Caco-2 (cell line): ENCODE data around the gene YBX2. TPM values are rescaled to one million over a fixed set of nuclear protein-coding genes. Genes with fewer than 3 reads are reported as not detected.

Source experiments
- BruUV-seq: library from RNA; stranded (reverse); fragments of 400-500 nt; replicated peaks from 2 replicates; lab custom pipeline; 2021; lab: Mats Ljungman, UMichigan
- CTCF ChIA-PET: fragments of 300-600 bp; sonication (Branson Sonifier 250); formaldehyde crosslinking; loops from one replicate; lab custom pipeline; 2022; ENCODE audit warnings: antibody characterized with exemption; lab: Charles Lee
- POLR2A ChIA-PET: fragments of 300-600 bp; sonication (Branson Sonifier 250); formaldehyde crosslinking; loops from one replicate; lab custom pipeline; 2022; ENCODE audit warnings: antibody characterized with exemption; lab: Charles Lee
- DNase-seq, 2 experiments: peaks; one replicate each; pipeline versions ENCODE4 v3.0.0 to v3.0.0-alpha.2; 2020 to 2022
- H3K27me3 ChIP-seq: replicated peaks from 2 replicates; pipeline ENCODE4 v1.6.0; 2011; ENCODE audit warnings: low read length; ENCODE audit not compliant: control insufficient read depth, insufficient read depth
- H3K36me3 ChIP-seq: 2 replicates; pipeline ENCODE4 v1.5.1; 2011; ENCODE audit warnings: low read length; ENCODE audit not compliant: control insufficient read depth, insufficient read depth
- H3K4me1 ChIP-seq: fragments of 250-450 bp; sonication (Bioruptor Pico); 2 replicates; pipeline ENCODE4 v1.5.1; 2020; ENCODE audit warnings: mild to moderate bottlenecking
- H3K4me3 ChIP-seq: 2 replicates; pipeline ENCODE4 v1.5.1; 2011; ENCODE audit warnings: low read depth, mild to moderate bottlenecking, control low read depth, low read length
- H3K9me3 ChIP-seq: fragments of 250-450 bp; sonication (Bioruptor Pico); 2 replicates; pipeline ENCODE4 v1.5.1; 2020; ENCODE audit warnings: mild to moderate bottlenecking, moderate library complexity
- H3K27ac Mint-ChIP-seq: one replicate; pipeline ENCODE4 v1.8.0; 2022; ENCODE audit warnings: mixed read lengths; ENCODE audit not compliant: unreplicated experiment
- H3K27me3 Mint-ChIP-seq: one replicate; pipeline ENCODE4 v1.8.0; 2022; ENCODE audit warnings: mixed read lengths; ENCODE audit not compliant: insufficient read depth, unreplicated experiment
- H3K36me3 Mint-ChIP-seq: one replicate; pipeline ENCODE4 v1.8.0; 2022; ENCODE audit warnings: mild to moderate bottlenecking, mixed read lengths; ENCODE audit not compliant: insufficient read depth, unreplicated experiment
- H3K4me1 Mint-ChIP-seq: one replicate; pipeline ENCODE4 v1.8.0; 2022; ENCODE audit warnings: low read depth, mixed read lengths; ENCODE audit not compliant: unreplicated experiment
- H3K4me3 Mint-ChIP-seq: one replicate; pipeline ENCODE4 v1.8.0; 2022; ENCODE audit warnings: mild to moderate bottlenecking, moderate library complexity, mixed read lengths; ENCODE audit not compliant: unreplicated experiment
- H3K9me3 Mint-ChIP-seq: one replicate; pipeline ENCODE4 v1.8.0; 2022; ENCODE audit warnings: mixed read lengths; ENCODE audit not compliant: unreplicated experiment
- intact Hi-C: fragments of 100-400 bp; cut with micrococcal nuclease; formaldehyde crosslinking; loops from one replicate; pipeline ENCODE4 v1.10.0; 2022; ENCODE audit not compliant: unreplicated experiment
- total RNA-seq: library from RNA; stranded (reverse); gene quantifications from 2 replicates; pipeline ENCODE4 v1.2.3, GENCODE V29; 2022
- TF ChIP-seq, protein P1 (sequence below), 2 experiments: fragments of 200-600 bp in 1 of 2; IDR thresholded peaks; 1 replicate in 1 of 2; 2 replicates in 1 of 2; pipeline versions ENCODE4 v1.5.1 to v1.8.0; 2011 to 2022; ENCODE audit warnings: antibody characterized with exemption in 1 of 2, control low read depth in 1 of 2, inconsistent platforms in 1 of 2, low read depth in 1 of 2, low read length in 1 of 2, mild to moderate bottlenecking in 1 of 2, moderate library complexity in 1 of 2; ENCODE audit not compliant: insufficient read depth in 1 of 2, severe bottlenecking in 1 of 2, unreplicated experiment in 1 of 2

Gene YBX2
- total RNA-seq, 1 experiment from 2014 or later, result 27.6 TPM

DNA sequence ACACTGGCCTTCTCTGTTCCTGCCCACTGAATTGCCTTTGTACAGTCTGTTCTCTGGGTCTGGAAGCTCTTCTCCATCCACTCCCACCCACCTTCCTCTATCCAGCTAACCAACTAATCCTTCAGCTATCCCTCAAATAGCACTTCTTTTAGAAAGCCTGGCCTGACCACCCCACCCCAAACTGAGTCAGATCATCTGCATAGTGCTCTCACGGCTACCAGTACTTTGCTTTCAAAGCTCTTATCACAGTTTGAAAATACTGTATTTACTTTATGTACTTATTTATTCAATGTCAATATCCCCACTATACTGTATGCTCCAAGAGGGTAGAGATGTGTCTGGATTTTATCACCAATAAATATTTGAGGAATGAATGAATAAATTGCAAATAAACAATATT lies 27.7 kb downstream of the YBX2 start:
- Mint-ChIP-seq H3K9me3 (no peaks in the 10 kb centered on the region), H3K4me1 (peaks cover 9% of the 10 kb centered on the region), H3K27me3 (no peaks in the 10 kb centered on the region), H3K4me3 (no peak overlapping the region), H3K27ac (no peak overlapping the region), H3K36me3 (peaks cover 21% of the 10 kb centered on the region)
- intact Hi-C loops, result no loop called here
- ChIA-PET CTCF (interaction anchor here (0.8 kb wide), 1 partner anchor 221 kb away, joined by 3 read pairs; no protein-coding TSS in a partner anchor), POLR2A (no interaction called here)
- Histone ChIP-seq H3K4me3 (no peak overlapping the region), H3K4me1 (peaks cover 5% of the 10 kb centered on the region; the same call in 1 of the 2 replicates), H3K36me3 (no peaks in the 10 kb centered on the region), H3K27me3 (no peaks in the 10 kb centered on the region), H3K9me3 (no peaks in the 10 kb centered on the region)
- BruUV-seq, result no TSS peak
- TF ChIP-seq, protein P1, sequence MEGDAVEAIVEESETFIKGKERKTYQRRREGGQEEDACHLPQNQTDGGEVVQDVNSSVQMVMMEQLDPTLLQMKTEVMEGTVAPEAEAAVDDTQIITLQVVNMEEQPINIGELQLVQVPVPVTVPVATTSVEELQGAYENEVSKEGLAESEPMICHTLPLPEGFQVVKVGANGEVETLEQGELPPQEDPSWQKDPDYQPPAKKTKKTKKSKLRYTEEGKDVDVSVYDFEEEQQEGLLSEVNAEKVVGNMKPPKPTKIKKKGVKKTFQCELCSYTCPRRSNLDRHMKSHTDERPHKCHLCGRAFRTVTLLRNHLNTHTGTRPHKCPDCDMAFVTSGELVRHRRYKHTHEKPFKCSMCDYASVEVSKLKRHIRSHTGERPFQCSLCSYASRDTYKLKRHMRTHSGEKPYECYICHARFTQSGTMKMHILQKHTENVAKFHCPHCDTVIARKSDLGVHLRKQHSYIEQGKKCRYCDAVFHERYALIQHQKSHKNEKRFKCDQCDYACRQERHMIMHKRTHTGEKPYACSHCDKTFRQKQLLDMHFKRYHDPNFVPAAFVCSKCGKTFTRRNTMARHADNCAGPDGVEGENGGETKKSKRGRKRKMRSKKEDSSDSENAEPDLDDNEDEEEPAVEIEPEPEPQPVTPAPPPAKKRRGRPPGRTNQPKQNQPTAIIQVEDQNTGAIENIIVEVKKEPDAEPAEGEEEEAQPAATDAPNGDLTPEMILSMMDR (IDR thresholded peaks at IDR 0.05; ENCODE audit: insufficient read depth in 1 of 2, low read depth in 1 of 2, low read length in 1 of 2, severe bottlenecking in 1 of 2, unreplicated experiment in 1 of 2), result no peak
- no peak for DNase-seq

DNA sequence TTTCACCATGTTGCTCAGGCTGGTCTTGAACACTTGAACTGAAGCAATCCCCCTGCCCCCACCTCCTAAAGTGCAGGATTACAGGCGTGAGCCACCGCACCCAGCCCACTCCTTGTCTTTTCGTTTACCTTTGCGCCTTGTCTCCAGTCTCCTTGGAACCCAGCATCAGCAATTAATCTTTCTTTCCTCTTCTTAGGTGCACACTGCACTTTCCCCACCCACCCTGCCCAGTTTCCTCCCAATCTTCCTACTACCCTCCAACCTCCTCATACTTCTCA lies 30.7 kb downstream of the YBX2 start:
- CTCF ChIA-PET, result no interaction called here
- Histone ChIP-seq H3K4me1 (peaks cover 25% of the 10 kb centered on the region), H3K36me3 (peaks cover 2% of the 10 kb centered on the region), H3K4me3 (peak overlapping the region; percentile 61), H3K9me3 (no peaks in the 10 kb centered on the region), H3K27me3 (no peaks in the 10 kb centered on the region)
- H3K9me3 Mint-ChIP-seq, result no peaks in the 10 kb centered on the region
- peaks cover 50% of the 10 kb centered on the region for H3K36me3 Mint-ChIP-seq
- POLR2A ChIA-PET, result interaction anchor here (0.7 kb wide), 2 partner anchors 130 to 358 kb away, joined by 5 to 7 read pairs; partner anchors contain the start of gene PLSCR3
- no TSS peak for BruUV-seq
- no peaks in the 10 kb centered on the region for H3K27me3 Mint-ChIP-seq
- peak overlapping the region; percentile 99 for H3K4me3 Mint-ChIP-seq
- intact Hi-C loops, result no loop called here
- H3K4me1 Mint-ChIP-seq, result peaks cover 9% of the 10 kb centered on the region
- TF ChIP-seq, protein P1 (IDR thresholded peaks at IDR 0.05; ENCODE audit: insufficient read depth in 1 of 2, low read depth in 1 of 2, low read length in 1 of 2, severe bottlenecking in 1 of 2, unreplicated experiment in 1 of 2), result no peak
- peak overlapping the region; percentile 97 for H3K27ac Mint-ChIP-seq
- DNase-seq, result no peak

DNA sequence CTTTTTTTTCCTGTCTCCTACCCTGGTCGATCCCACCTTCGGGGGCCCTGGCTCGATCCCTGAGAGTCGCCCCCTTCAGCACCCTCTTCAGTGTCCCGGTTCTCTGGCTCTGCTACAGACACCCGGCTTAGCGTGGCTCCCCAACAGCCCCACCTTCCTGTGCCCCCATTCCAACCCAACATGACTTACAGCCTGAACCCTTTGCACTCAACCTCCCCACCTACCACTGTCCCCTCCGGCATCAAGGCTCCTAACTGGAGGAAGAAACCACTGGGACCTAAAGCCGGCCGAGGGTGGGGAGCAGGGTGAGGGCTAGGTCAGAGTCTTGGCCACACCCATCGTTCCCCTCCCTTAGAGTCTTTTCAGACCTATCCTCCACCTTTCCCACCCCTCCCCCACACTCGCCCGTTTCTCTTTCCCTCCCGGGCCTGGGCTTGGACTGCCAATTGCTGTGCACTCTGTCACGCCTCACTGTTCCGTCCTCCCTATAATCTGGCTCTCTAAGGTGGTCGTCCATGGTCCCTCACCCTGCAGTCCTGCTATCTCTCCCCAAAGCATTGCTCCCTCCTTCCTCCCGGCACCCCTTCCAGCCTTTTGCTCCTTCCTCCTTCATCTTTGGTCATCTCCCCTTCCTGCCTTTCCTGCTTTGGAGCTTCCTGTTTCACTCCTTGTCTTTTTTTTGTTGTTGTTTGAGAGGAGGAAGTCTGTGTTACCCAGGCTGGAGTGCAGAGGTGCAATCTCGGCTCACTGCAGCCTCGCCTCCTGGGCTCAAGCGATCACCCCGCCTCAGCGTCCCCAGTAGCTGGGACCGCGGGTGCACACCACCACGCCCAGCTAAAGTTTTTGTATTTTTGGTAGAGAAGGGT lies 31.3 kb downstream of the YBX2 start:
- Histone ChIP-seq H3K4me3 (peak overlapping the region; percentile 61), H3K36me3 (peaks cover 2% of the 10 kb centered on the region), H3K4me1 (peaks cover 26% of the 10 kb centered on the region), H3K27me3 (no peaks in the 10 kb centered on the region), H3K9me3 (no peaks in the 10 kb centered on the region)
- intact Hi-C loops, result no loop called here
- H3K4me1 Mint-ChIP-seq, result peaks cover 9% of the 10 kb centered on the region
- TF ChIP-seq, protein P1 (IDR thresholded peaks at IDR 0.05; ENCODE audit: insufficient read depth in 1 of 2, low read depth in 1 of 2, low read length in 1 of 2, severe bottlenecking in 1 of 2, unreplicated experiment in 1 of 2), result no peak
- no peaks in the 10 kb centered on the region for H3K27me3 Mint-ChIP-seq
- ChIA-PET CTCF (no interaction called here), POLR2A (interaction anchor here (0.7 kb wide), 2 partner anchors 131 to 359 kb away, joined by 5 to 7 read pairs; partner anchors contain the start of gene PLSCR3)
- peaks cover 56% of the 10 kb centered on the region for H3K36me3 Mint-ChIP-seq
- peak overlapping the region; percentile 97 for H3K27ac Mint-ChIP-seq
- DNase-seq, result peak; percentile 65 to 82
- peak overlapping the region; percentile 99 for H3K4me3 Mint-ChIP-seq
- no peaks in the 10 kb centered on the region for H3K9me3 Mint-ChIP-seq
- BruUV-seq, result TSS peak; percentile 11
